Calu3 (cell line): ENCODE results near the gene ASTN2. TPM values are rescaled to one million over a fixed set of nuclear protein-coding genes. Genes with fewer than 3 reads are reported as not detected.

ENCODE experiments used
- BruUV-seq: library from RNA; stranded (reverse); fragments of 400-500 nt; replicated peaks from 2 replicates; lab custom pipeline; 2021; lab: Mats Ljungman, UMichigan
- CTCF ChIA-PET: fragments of 300-600 bp; sonication (Branson Sonifier 250); formaldehyde crosslinking; loops from one replicate; lab custom pipeline; 2022; ENCODE audit warnings: antibody characterized with exemption; lab: Charles Lee
- DNase-seq: peaks from one replicate; pipeline ENCODE4 v3.0.0; 2022
- H3K27ac Mint-ChIP-seq: one replicate; pipeline ENCODE4 v1.8.0; 2022; ENCODE audit warnings: mixed read lengths; ENCODE audit not compliant: unreplicated experiment
- H3K27me3 Mint-ChIP-seq: one replicate; pipeline ENCODE4 v1.8.0; 2022; ENCODE audit warnings: mixed read lengths; ENCODE audit not compliant: unreplicated experiment
- H3K36me3 Mint-ChIP-seq: one replicate; pipeline ENCODE4 v1.8.0; 2022; ENCODE audit warnings: mild to moderate bottlenecking, moderate library complexity, mixed read lengths; ENCODE audit not compliant: insufficient read depth, unreplicated experiment
- H3K4me1 Mint-ChIP-seq: one replicate; pipeline ENCODE4 v1.8.0; 2022; ENCODE audit warnings: mild to moderate bottlenecking, low read depth, mixed read lengths; ENCODE audit not compliant: unreplicated experiment
- H3K4me3 Mint-ChIP-seq: one replicate; pipeline ENCODE4 v1.8.0; 2022; ENCODE audit warnings: mild to moderate bottlenecking, low read depth, moderate library complexity, mixed read lengths; ENCODE audit not compliant: unreplicated experiment
- H3K9me3 Mint-ChIP-seq: one replicate; pipeline ENCODE4 v1.8.0; 2022; ENCODE audit warnings: low read depth, mixed read lengths; ENCODE audit not compliant: unreplicated experiment
- intact Hi-C: fragments of 100-400 bp; cut with micrococcal nuclease; formaldehyde crosslinking; loops from one replicate; pipeline ENCODE4 v1.10.0; 2022; ENCODE audit not compliant: unreplicated experiment
- total RNA-seq: library from RNA; stranded (reverse); gene quantifications from 2 replicates; pipeline ENCODE4 v1.2.3, GENCODE V29; 2022
- TF ChIP-seq, protein P1 (sequence below): fragments of 200-600 bp; IDR thresholded peaks from one replicate; pipeline ENCODE4 v1.8.0; 2022; ENCODE audit warnings: antibody characterized with exemption; ENCODE audit not compliant: unreplicated experiment

The ASTN2 gene
- total RNA-seq, 1 experiment from 2014 or later, result 1.7 TPM

DNA sequence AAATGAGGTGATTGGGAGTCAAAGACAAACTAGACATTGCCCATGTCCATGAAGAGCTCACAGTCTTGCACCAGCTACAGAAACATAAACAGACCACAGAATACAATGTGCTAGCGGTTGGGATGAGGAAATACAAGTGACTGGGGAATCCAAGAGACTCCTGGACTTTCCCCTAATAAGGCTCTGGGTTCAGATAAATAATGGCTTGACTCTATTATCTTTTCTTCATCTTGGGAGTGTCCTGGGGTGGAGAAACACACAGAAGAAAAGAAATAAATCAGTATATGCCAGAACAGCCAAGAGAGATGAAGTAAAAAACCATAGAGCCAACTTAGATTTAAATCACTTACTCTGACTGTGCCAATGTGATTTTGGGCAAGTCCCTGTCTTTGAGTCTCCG, 1033.5 kb downstream of the ASTN2 start:
- no peaks in the 10 kb centered on the region for H3K27me3 Mint-ChIP-seq
- peaks cover 5% of the 10 kb centered on the region for H3K36me3 Mint-ChIP-seq
- CTCF ChIA-PET, result no interaction called here
- BruUV-seq, result no TSS peak
- no peak overlapping the region for H3K4me3 Mint-ChIP-seq
- H3K9me3 Mint-ChIP-seq, result peaks cover 2% of the 10 kb centered on the region
- no peak overlapping the region for H3K27ac Mint-ChIP-seq
- H3K4me1 Mint-ChIP-seq, result no peaks in the 10 kb centered on the region
- TF ChIP-seq, protein P1, sequence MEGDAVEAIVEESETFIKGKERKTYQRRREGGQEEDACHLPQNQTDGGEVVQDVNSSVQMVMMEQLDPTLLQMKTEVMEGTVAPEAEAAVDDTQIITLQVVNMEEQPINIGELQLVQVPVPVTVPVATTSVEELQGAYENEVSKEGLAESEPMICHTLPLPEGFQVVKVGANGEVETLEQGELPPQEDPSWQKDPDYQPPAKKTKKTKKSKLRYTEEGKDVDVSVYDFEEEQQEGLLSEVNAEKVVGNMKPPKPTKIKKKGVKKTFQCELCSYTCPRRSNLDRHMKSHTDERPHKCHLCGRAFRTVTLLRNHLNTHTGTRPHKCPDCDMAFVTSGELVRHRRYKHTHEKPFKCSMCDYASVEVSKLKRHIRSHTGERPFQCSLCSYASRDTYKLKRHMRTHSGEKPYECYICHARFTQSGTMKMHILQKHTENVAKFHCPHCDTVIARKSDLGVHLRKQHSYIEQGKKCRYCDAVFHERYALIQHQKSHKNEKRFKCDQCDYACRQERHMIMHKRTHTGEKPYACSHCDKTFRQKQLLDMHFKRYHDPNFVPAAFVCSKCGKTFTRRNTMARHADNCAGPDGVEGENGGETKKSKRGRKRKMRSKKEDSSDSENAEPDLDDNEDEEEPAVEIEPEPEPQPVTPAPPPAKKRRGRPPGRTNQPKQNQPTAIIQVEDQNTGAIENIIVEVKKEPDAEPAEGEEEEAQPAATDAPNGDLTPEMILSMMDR, result no peak
- DNase-seq, result no peak
- intact Hi-C loops, result no loop called here

GRCh38 chr9:116380496-116380995, 1034.3 kb downstream of the ASTN2 start:
- Mint-ChIP-seq H3K27me3 (no peaks in the 10 kb centered on the region), H3K4me3 (no peak overlapping the region), H3K9me3 (peaks cover 2% of the 10 kb centered on the region), H3K27ac (no peak overlapping the region), H3K4me1 (no peaks in the 10 kb centered on the region), H3K36me3 (peaks cover 5% of the 10 kb centered on the region)
- intact Hi-C loops, result no loop called here
- CTCF ChIA-PET, result no interaction called here
- DNase-seq, result no peak
- TF ChIP-seq, protein P1, result no peak
- no TSS peak for BruUV-seq

GRCh38 chr9:116379821-116380220, 1035.0 kb downstream of the ASTN2 start:
- DNase-seq, result no peak
- intact Hi-C loops, result no loop called here
- H3K27me3 Mint-ChIP-seq, result no peaks in the 10 kb centered on the region
- H3K36me3 Mint-ChIP-seq, result peaks cover 5% of the 10 kb centered on the region
- no TSS peak for BruUV-seq
- no peaks in the 10 kb centered on the region for H3K4me1 Mint-ChIP-seq
- TF ChIP-seq, protein P1, result no peak
- peaks cover 2% of the 10 kb centered on the region for H3K9me3 Mint-ChIP-seq
- H3K27ac Mint-ChIP-seq, result no peak overlapping the region
- CTCF ChIA-PET, result no interaction called here
- no peak overlapping the region for H3K4me3 Mint-ChIP-seq

- CTCF ChIA-PET, result no interaction called here
- H3K27ac Mint-ChIP-seq, result no peak overlapping the region
- intact Hi-C loops, result no loop called here
Observed at GRCh38 chr9:116378873-116379272, 1036.0 kb downstream of the ASTN2 start.

More at GRCh38 chr9:116378873-116379272, 1036.0 kb downstream of the ASTN2 start:
- DNase-seq, result no peak
- Mint-ChIP-seq H3K4me3 (no peak overlapping the region), H3K9me3 (peaks cover 2% of the 10 kb centered on the region), H3K27me3 (no peaks in the 10 kb centered on the region), H3K4me1 (no peaks in the 10 kb centered on the region), H3K36me3 (peaks cover 5% of the 10 kb centered on the region)
- no TSS peak for BruUV-seq
- TF ChIP-seq, protein P1, result no peak
